Posterior cingulate gyrus (tissue), 11 donors: ENCODE results near the gene OR14A16.

ENCODE experiments used
- DNase-seq, 10 donors: peaks; one replicate each; pipeline versions ENCODE4 v3.0.0 to v3.0.0-alpha.2; 2020 to 2021; ENCODE audit warnings: mixed read lengths in 3 of 10
- intact Hi-C: fragments of 100-400 bp; cut with DNase I; formaldehyde crosslinking; loops from one replicate; pipeline ENCODE4 v1.15.1; 2023

OR14A16 gene

GRCh38 chr1:247824023-247824422 lies at the start of gene OR14A16:
OR14A16 (minus strand) TSS chr1:247824119; CDS start chr1:247815729, 8,390 bp downstream.
- intact Hi-C loops: no loop called here
- no peak for DNase-seq

GRCh38 chr1:247865416-247865815 lies 41.5 kb upstream of the OR14A16 start:
- no peak for DNase-seq
- intact Hi-C loops: no loop called here

- intact Hi-C loops: no loop called here
These were observed 40.7 kb upstream of the OR14A16 start for GRCh38 chr1:247864644-247865043.

GRCh38 chr1:247862756-247863155 lies 38.8 kb upstream of the OR14A16 start:
- intact Hi-C loops: no loop called here
- DNase-seq: no peak

More at GRCh38 chr1:247864644-247865043, 40.7 kb upstream of the OR14A16 start:
- DNase-seq: peak in 1 of 10 donors; percentile 66

- intact Hi-C loops: no loop called here
- DNase-seq: no peak
These were observed 34.2 kb upstream of the OR14A16 start for GRCh38 chr1:247857985-247858619.

- DNase-seq: peak in 6 of 10 donors; percentile 10 to 86 (median 40)
- intact Hi-C loops: no loop called here
These were observed 33.4 kb upstream of the OR14A16 start, which contains the start of gene TRIM58 for GRCh38 chr1:247857069-247857984. TRIM58 (plus strand) TSS chr1:247857187; CDS start chr1:247857247, 60 bp downstream.

GRCh38 chr1:247855911-247856310 lies 32.0 kb upstream of the OR14A16 start:
- no peak for DNase-seq
- intact Hi-C loops: no loop called here

- intact Hi-C loops: no loop called here
- DNase-seq: no peak
These were observed 31.1 kb upstream of the OR14A16 start for GRCh38 chr1:247854899-247855545.

- no peak for DNase-seq
- intact Hi-C loops: no loop called here
These were observed 25.7 kb upstream of the OR14A16 start for GRCh38 chr1:247849616-247850015.

GRCh38 chr1:247848346-247848745 lies 24.4 kb upstream of the OR14A16 start:
- intact Hi-C loops: no loop called here
- DNase-seq: no peak

- no peak for DNase-seq
- intact Hi-C loops: no loop called here
These were observed 21.7 kb upstream of the OR14A16 start for GRCh38 chr1:247845693-247846017.

- DNase-seq: no peak
- intact Hi-C loops: no loop called here
These were observed 21.2 kb upstream of the OR14A16 start for GRCh38 chr1:247845011-247845692.

- DNase-seq: no peak
- intact Hi-C loops: no loop called here
These were observed 19.5 kb upstream of the OR14A16 start for GRCh38 chr1:247843411-247843810.

- no peak for DNase-seq
- intact Hi-C loops: no loop called here
These were observed 17.9 kb upstream of the OR14A16 start, which contains the start of gene OR11L1 for GRCh38 chr1:247841796-247842195. OR11L1 (minus strand) TSS chr1:247841896; CDS start chr1:247841896, 0 bp downstream.

- no peak for DNase-seq
- intact Hi-C loops: no loop called here
These were observed 16.9 kb upstream of the OR14A16 start for GRCh38 chr1:247840818-247841217.

- intact Hi-C loops: no loop called here
- no peak for DNase-seq
These were observed 9.7 kb upstream of the OR14A16 start for GRCh38 chr1:247833601-247834000.

GRCh38 chr1:247829656-247830055 lies 5.7 kb upstream of the OR14A16 start:
- intact Hi-C loops: no loop called here
- no peak for DNase-seq

GRCh38 chr1:247825362-247825761 lies 1.4 kb upstream of the OR14A16 start:
- no peak for DNase-seq
- intact Hi-C loops: no loop called here

- intact Hi-C loops: no loop called here
These were observed 1.9 kb downstream of the OR14A16 start for GRCh38 chr1:247822060-247822459.

GRCh38 chr1:247812637-247813036 lies 11.3 kb downstream of the OR14A16 start:
- intact Hi-C loops: no loop called here
- DNase-seq: no peak

More at GRCh38 chr1:247822060-247822459, 1.9 kb downstream of the OR14A16 start:
- no peak for DNase-seq
